Measurements from ENCODE around the gene CYSTM1. TPM values are rescaled to one million over a fixed set of nuclear protein-coding genes. Genes with fewer than 3 reads are reported as not detected.

The CYSTM1 gene
- total RNA-seq, 4 donors from 2014 or later: 304 to 593 (median 336) TPM

DNA sequence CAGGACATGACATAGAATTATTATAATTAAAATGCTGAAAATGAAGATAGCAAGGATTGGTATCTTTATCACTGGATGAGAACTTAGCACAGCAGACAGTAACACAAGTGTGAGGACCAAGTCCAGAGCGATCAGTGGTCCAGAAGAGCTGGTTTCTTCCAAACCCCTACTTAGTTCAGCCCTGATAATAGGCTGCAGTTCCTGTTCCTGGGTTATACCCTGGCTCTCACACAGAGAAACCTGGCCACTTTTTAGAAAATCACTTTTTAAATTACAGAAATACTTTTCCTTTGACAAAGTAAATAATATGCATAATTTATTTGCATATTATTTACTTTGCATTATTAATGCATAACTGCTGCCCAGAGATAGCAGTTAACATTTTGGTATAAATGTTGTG lies 40.3 kb downstream of the CYSTM1 start:
- no peaks in the 10 kb centered on the region for H3K27me3 ChIP-seq
- no peaks in the 10 kb centered on the region for H3K9me3 ChIP-seq
- intact Hi-C loops (cut with DNase I; ENCODE audit: low total_unique reads): no loop called here
- TF ChIP-seq, protein P1, sequence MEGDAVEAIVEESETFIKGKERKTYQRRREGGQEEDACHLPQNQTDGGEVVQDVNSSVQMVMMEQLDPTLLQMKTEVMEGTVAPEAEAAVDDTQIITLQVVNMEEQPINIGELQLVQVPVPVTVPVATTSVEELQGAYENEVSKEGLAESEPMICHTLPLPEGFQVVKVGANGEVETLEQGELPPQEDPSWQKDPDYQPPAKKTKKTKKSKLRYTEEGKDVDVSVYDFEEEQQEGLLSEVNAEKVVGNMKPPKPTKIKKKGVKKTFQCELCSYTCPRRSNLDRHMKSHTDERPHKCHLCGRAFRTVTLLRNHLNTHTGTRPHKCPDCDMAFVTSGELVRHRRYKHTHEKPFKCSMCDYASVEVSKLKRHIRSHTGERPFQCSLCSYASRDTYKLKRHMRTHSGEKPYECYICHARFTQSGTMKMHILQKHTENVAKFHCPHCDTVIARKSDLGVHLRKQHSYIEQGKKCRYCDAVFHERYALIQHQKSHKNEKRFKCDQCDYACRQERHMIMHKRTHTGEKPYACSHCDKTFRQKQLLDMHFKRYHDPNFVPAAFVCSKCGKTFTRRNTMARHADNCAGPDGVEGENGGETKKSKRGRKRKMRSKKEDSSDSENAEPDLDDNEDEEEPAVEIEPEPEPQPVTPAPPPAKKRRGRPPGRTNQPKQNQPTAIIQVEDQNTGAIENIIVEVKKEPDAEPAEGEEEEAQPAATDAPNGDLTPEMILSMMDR (IDR thresholded peaks at IDR 0.05 in 4 of 5, conservative IDR thresholded peaks at IDR 0.05 in 1 of 5): no peak
- no peak for TF ChIP-seq POLR2A (IDR thresholded peaks at IDR 0.05)
- in situ Hi-C loops (cut with MboI; ENCODE audit: low sequenced_read_pairs in 4 of 4): no loop called here
- DNase-seq (no peak), ATAC-seq (no peak)
- H3K27ac ChIP-seq: peak overlapping the region; percentile 84 to 97 (median 94)
- peaks cover 64 to 74% of the 10 kb centered on the region in 2 donors for H3K4me1 ChIP-seq
- no peaks in the 10 kb centered on the region for H3K36me3 ChIP-seq
- no peak overlapping the region for H3K4me3 ChIP-seq

DNA sequence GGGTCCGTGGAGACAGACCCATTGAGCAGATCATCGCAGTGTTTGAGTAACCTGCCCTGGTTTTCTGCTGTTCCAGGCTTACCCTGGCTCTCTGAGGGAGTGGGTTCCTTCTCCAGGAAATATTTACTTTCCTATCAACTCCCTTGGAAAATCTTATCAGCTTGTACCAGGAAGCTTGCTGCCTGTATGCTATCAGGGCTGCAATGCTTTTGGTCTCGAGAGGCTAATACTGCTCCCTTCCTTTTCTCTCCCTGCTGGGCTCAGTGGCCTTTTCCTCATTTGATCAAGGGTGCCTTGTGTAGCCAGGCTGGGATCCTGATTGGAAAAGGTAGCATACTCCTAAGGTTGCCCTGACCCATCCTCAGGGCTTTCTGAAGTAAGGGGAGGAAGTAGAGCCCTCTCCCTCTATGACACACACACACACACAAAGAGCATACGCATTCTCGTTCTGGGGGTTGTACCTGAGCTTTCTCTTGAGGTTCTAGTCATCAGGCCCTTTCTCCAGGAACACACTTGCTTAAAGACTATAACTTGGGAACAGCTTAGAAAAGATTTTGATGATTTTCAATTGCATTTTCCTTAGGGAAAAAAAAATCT lies 41.6 kb downstream of the CYSTM1 start:
- TF ChIP-seq, protein P1 (IDR thresholded peaks at IDR 0.05 in 4 of 5, conservative IDR thresholded peaks at IDR 0.05 in 1 of 5): no peak
- no peak for TF ChIP-seq POLR2A (IDR thresholded peaks at IDR 0.05)
- in situ Hi-C loops (cut with MboI; ENCODE audit: low sequenced_read_pairs in 4 of 4) (no loop called here), intact Hi-C loops (cut with DNase I; ENCODE audit: low total_unique reads) (no loop called here)
- Histone ChIP-seq H3K27ac (peak overlapping the region; percentile 84 to 97 (median 94)), H3K27me3 (no peaks in the 10 kb centered on the region), H3K36me3 (no peaks in the 10 kb centered on the region), H3K4me1 (peaks cover 72 to 86% of the 10 kb centered on the region in 2 donors), H3K4me3 (no peak overlapping the region), H3K9me3 (no peaks in the 10 kb centered on the region)
- ATAC-seq (no peak), DNase-seq (no peak)

DNA sequence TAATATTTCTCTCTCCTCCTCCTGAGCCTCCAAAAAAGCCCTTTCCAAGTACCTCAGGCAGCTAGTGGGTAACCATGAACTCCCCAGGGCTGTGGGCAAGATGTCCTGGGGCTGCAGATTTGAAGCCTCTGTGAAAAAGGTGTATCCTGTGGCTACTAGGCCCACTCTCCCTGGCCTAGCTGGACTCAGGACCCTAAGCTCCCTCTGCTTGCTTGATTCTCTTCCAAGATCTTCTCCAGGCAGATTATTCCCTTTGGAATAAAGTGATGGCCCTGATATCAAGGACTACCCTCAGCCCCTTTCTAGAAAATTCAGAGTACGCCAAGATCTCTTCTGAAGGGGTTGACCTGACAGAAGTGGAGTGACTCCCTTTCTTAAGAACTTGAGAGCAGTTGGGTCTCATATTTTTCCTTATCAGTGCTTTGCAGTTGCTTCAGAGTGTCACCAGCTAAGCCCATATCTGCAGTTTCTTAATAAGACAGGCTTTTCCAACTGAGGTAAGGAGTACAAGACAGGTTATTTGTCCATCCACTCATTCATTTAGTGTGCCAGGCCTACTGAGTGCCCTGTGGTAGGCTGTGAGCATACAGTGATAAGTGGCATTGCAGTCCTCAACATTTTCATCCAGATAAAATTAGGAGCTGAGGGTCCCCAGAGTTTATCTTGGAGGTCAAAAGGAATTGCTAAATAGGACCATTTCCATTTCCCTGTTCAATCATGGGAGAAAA lies 42.5 kb downstream of the CYSTM1 start:
- peak overlapping the region; percentile 84 to 97 (median 94) for H3K27ac ChIP-seq
- DNase-seq: no peak
- in situ Hi-C loops (cut with MboI; ENCODE audit: low sequenced_read_pairs in 4 of 4) (no loop called here), intact Hi-C loops (cut with DNase I; ENCODE audit: low total_unique reads) (no loop called here)
- H3K27me3 ChIP-seq: no peaks in the 10 kb centered on the region
- no peaks in the 10 kb centered on the region for H3K9me3 ChIP-seq
- ATAC-seq: no peak
- H3K36me3 ChIP-seq: no peaks in the 10 kb centered on the region
- TF ChIP-seq, protein P1 (IDR thresholded peaks at IDR 0.05 in 4 of 5, conservative IDR thresholded peaks at IDR 0.05 in 1 of 5): no peak
- TF ChIP-seq POLR2A (IDR thresholded peaks at IDR 0.05): no peak
- no peak overlapping the region for H3K4me3 ChIP-seq
- peaks cover 77 to 95% of the 10 kb centered on the region in 2 donors for H3K4me1 ChIP-seq

DNA sequence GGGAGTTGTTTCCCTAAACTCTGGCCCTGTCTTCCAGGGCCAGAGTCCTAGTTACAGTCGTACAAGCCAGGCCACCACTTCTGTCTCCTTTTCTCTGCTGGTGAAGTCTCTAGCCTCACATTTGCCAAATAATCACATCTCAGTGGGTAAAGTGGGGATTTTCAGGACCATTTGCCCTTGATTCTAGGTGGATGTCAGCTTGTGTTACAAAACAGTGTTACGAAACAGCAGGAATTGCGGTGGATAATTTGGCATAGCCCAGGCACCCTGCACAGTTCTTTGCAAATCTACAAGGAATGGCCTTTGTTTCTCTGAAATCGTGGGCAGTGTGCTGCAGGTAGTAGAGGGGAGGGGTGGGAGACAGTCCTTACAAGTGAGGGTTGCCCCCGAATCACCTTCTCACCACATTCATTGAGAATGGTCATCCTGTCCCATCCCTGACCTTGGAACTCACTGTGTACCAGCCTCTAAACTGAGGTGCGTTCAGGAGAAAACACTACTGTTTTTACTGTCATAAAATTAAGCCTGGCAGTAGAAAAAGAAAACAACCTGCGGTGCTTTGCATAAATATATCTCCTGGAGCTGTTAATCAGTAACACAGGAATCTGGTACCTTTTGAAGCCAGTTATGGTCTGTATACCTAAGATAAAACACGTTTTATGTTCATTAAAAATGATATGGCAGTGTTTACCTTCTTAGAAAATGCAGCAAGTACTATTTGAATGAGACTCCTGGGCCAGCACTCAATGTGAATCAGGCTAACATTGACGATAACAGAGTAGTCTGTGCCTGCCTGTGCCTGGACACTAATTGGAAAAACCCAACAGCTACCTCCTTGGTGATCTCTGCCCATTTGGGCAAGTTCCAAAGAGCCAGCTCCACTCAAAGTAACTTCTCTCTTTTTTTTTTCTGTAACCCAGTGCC lies 44.3 kb downstream of the CYSTM1 start:
- Histone ChIP-seq H3K36me3 (no peaks in the 10 kb centered on the region), H3K27me3 (no peaks in the 10 kb centered on the region), H3K4me1 (peaks cover 93 to 99% of the 10 kb centered on the region in 2 donors), H3K9me3 (no peaks in the 10 kb centered on the region), H3K27ac (peak overlapping the region; percentile 84 to 97 (median 94)), H3K4me3 (no peak overlapping the region)
- intact Hi-C loops (cut with DNase I; ENCODE audit: low total_unique reads): no loop called here
- ATAC-seq: no peak
- peak in 1 of 2 donors; percentile 38 for DNase-seq
- TF ChIP-seq, protein P1 (IDR thresholded peaks at IDR 0.05 in 4 of 5, conservative IDR thresholded peaks at IDR 0.05 in 1 of 5): no peak
- no peak for TF ChIP-seq POLR2A (IDR thresholded peaks at IDR 0.05)
- in situ Hi-C loops (cut with MboI; ENCODE audit: low sequenced_read_pairs in 4 of 4): no loop called here
